GM20000 (cell line): ENCODE data around the gene ITFG2.
"Not testable (repeated sequence)": the region's sequence is repeated elsewhere in the genome, so short reads cannot be mapped to it uniquely, and the experiment has no call there.

Source experiments
- DNase-seq: peaks from one replicate; pipeline ENCODE4 v3.0.0; 2012; ENCODE audit warnings: low spot score
- CTCF ChIP-seq: IDR thresholded peaks from 2 replicates; pipeline ENCODE4 v1.5.1; 2012; ENCODE audit warnings: mild to moderate bottlenecking, control low read depth; ENCODE audit errors: extremely low read depth, missing control alignments

The ITFG2 gene

DNA sequence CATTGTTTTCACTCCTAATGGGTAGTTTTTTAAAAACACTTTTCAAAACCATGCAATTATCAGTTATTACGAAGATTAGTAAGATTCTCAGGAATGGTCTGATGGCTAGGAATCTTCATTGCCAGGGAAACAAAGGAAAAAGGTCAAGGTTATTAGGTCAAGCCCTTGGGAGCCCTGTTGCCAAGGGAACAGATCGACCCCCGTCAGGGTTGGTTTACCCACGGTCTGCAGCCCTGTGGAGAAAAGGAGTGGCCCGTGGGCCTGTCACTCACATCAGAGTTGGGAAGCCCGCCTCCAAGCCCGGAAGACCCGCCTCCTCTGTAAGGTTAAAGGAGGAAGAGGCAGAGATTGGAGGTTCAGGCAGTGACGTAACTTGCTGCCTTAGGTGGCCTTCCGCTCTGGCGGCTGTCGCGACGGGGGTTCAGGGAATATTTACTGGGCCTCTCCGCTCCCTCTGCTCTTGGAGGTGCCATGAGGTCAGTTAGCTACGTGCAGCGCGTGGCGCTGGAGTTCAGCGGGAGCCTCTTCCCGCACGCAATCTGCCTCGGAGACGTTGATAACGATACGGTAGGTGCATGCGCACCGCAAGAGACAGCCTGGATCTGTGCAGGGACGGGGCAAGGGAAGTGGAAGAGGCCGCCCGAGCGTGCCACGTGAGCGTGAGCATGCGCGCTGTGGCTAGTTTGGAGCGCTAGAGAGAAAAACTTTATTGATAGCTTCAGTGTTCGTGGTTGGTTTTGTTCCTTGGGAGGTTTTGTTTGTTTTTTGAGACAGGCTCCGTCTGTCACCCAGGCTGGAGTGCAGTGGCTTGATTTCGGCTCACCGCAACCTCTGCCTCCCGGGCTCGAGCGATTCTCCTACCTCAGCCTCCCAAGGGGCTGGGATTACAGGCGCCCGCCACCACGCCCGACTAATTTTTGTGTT lies at the start of gene ITFG2:
Gene ITFG2 (plus strand): TSS at position 379 of the 924 bp plus-strand sequence. CDS start 93 bp downstream, at position 472.
- no peak for TF ChIP-seq CTCF
- DNase-seq = peak; percentile 92

DNA sequence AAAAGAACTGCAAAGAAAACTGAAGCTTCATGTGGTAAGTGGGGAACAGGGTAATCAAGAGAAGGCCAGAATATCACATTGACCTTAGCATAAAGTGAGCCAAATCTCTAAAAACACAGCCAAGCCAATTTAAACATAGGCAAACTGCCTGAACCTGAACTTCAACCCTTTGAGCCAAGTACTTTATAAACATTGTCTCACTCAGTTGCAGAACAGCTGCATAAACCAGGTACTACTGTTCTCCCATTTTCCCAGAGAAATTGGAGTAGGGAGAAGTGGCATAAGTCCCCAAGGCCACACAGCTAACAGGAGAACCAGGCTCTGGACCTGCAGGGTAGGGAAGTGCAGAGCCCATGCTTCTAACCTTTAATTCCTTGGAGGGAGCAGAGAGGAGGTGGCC lies 48.1 kb upstream of the ITFG2 start:
- DNase-seq = no peak
- TF ChIP-seq CTCF = no peak

GRCh38 chr12:2765052-2765451 lies 47.4 kb upstream of the ITFG2 start:
- TF ChIP-seq CTCF = no peak
- no peak for DNase-seq

DNA sequence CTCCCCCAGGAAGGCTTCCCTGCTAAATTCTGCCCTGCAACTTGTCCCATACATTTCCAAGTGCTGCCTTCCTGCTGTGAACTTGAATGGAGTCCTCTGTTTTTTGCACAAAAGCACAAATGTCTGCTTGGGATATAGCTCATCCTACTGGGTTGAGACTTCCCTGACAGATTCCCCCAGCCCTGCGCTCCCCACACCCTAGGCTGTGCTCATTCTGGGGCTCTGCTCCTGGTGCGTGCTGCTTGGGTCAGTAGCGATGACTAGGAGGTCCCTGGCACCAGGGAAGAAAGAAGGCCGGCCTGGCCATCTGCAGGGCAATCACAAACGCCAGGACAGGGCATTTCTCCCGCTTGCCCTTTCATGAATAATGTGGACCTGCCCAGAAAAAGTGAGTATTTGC lies 46.9 kb upstream of the ITFG2 start:
- DNase-seq = no peak
- TF ChIP-seq CTCF = no peak

- no peak for TF ChIP-seq CTCF
- no peak for DNase-seq
Measured at GRCh38 chr12:2768224-2768961, 44.1 kb upstream of the ITFG2 start.

DNA sequence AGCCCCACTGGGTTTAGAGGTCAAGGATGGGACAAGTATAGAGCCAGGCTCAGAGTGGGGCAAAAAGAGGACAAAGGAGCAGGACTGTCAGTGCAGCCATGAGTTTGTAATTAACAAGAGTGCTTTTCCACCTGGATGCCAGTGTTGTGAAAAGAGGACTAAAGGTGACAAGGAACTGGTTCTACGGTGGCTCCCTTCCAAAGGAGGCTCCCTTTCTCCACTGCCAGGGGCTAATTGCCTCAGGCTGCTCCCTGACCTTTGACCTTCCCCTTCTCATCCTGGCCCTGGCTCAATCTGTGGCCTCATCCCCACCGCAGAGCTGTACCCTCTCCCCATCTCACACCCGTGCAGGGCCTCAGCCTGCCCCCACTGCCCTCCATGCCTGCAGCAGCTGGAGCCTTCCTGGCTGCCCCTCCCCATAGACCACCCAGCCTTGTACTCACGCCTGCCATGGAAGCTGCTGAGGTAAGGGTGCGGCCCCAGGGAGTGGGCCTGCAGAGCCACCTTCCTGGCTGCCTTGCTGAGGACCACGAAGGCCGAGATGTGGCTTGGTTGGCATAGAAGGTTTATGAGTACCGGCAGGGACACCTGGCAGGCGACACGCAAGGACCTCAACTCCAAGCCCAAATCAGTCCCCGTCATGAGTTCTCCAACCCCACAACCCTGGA lies 42.5 kb upstream of the ITFG2 start:
- TF ChIP-seq CTCF = no peak
- DNase-seq = no peak

DNA sequence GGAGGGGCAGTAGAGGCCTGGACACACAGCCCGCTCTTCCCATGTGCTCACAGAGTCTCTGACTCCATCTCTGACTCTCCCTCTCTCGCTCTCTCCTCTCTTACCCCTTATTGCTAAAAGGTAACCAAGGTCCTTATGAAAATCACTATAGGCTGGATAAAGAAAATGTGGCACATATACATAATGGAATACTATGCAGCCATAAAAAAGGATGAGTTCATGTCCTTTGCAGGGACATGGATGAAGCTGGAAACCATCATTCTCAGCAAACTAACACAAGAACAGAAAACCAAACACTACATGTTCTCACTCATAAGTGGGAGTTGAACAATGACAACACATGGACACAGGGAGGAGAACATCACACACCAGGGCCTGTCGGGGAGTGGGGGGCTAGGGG lies 41.9 kb upstream of the ITFG2 start:
- not testable (repeated sequence) for DNase-seq
